HepG2 (cell line): ENCODE measurements around the gene CYTH1. TPM values are rescaled to one million over a fixed set of nuclear protein-coding genes. Genes with fewer than 3 reads are reported as not detected.

ENCODE experiments used
- BRF2 ChIP-seq: sonication (generic); formaldehyde crosslinking; IDR thresholded peaks from 2 replicates; pipeline ENCODE4 v1.8.1; 2022; ENCODE audit warnings: mild to moderate bottlenecking, missing genetic modification reagents
- CENPBD1 ChIP-seq: sonication (generic); formaldehyde crosslinking; IDR thresholded peaks from 2 replicates; pipeline ENCODE4 v1.8.0; 2022; ENCODE audit warnings: missing genetic modification reagents, low read depth, mild to moderate bottlenecking, borderline replicate concordance
- CENPX ChIP-seq: sonication (generic); formaldehyde crosslinking; IDR thresholded peaks from 2 replicates; pipeline ENCODE4 v1.9.0; 2021; ENCODE audit warnings: mild to moderate bottlenecking, missing genetic modification reagents, moderate library complexity
- ELF3 ChIP-seq: IDR thresholded peaks from 2 replicates; pipeline ENCODE4 v1.6.1; 2016; ENCODE audit warnings: missing genetic modification reagents, missing compliant biosample characterization
- FOSL2 ChIP-seq: sonication (generic); formaldehyde crosslinking; IDR thresholded peaks from 2 replicates; pipeline ENCODE4 v1.4.0; 2020; ENCODE audit warnings: missing genetic modification reagents
- FOXP1 ChIP-seq, 2 experiments: fragments of 450-650 bp in 1 of 2; IDR thresholded peaks; 2 replicates each; pipeline ENCODE4 v1.6.1; 2017 to 2018; ENCODE audit warnings: antibody characterized with exemption in 1 of 2
- HDAC1 ChIP-seq: sonication (generic); formaldehyde crosslinking; IDR thresholded peaks from 2 replicates; pipeline ENCODE4 v1.5.1; 2020; ENCODE audit warnings: mild to moderate bottlenecking, missing genetic modification reagents
- LCORL ChIP-seq, 2 experiments: fragments of 450-650 bp in 1 of 2; sonication (generic) in 1 of 2; formaldehyde crosslinking in 1 of 2; IDR thresholded peaks; 2 replicates each; pipeline versions ENCODE4 v1.5.0 to v1.6.1; 2017 to 2020; ENCODE audit warnings: antibody characterized with exemption in 1 of 2, missing genetic modification reagents in 1 of 2
- MBD4 ChIP-seq: IDR thresholded peaks from 2 replicates; pipeline ENCODE4 v1.6.1; 2012; ENCODE audit warnings: low read length, inconsistent platforms, borderline replicate concordance
- MLX ChIP-seq: IDR thresholded peaks from 2 replicates; pipeline ENCODE4 v1.6.1; 2016
- PATZ1 ChIP-seq: sonication (generic); formaldehyde crosslinking; IDR thresholded peaks from 2 replicates; pipeline ENCODE4 v1.4.0; 2020; ENCODE audit warnings: missing genetic modification reagents
- PITX1 ChIP-seq: sonication (generic); formaldehyde crosslinking; IDR thresholded peaks from 2 replicates; pipeline ENCODE4 v1.5.1; 2020; ENCODE audit warnings: mild to moderate bottlenecking, missing genetic modification reagents
- POLR2A ChIP-seq, 2 experiments: IDR thresholded peaks; 2 replicates each; pipeline ENCODE4 v1.6.1; 2011; ENCODE audit warnings: low read depth in 2 of 2, low read length in 2 of 2, mild to moderate bottlenecking in 1 of 2, moderate library complexity in 1 of 2; ENCODE audit not compliant: insufficient read depth in 1 of 2
- SAP130 ChIP-seq: IDR thresholded peaks from 2 replicates; pipeline ENCODE4 v1.6.1; 2016; ENCODE audit warnings: low read depth
- ZFX ChIP-seq: sonication (generic); formaldehyde crosslinking; IDR thresholded peaks from 2 replicates; pipeline ENCODE4 v1.4.0; 2020; ENCODE audit warnings: mild to moderate bottlenecking, low read depth, missing genetic modification reagents, moderate library complexity
- ZNF362 ChIP-seq: sonication (generic); formaldehyde crosslinking; IDR thresholded peaks from 2 replicates; pipeline ENCODE4 v1.4.0; 2020; ENCODE audit warnings: missing genetic modification reagents, mild to moderate bottlenecking, borderline replicate concordance
- ZNF609 ChIP-seq: sonication (generic); formaldehyde crosslinking; IDR thresholded peaks from 2 replicates; pipeline ENCODE4 v1.4.0; 2020; ENCODE audit warnings: mild to moderate bottlenecking, missing genetic modification reagents, borderline replicate concordance
- ZNF761 ChIP-seq: sonication (generic); formaldehyde crosslinking; conservative IDR thresholded peaks from 2 replicates; pipeline ENCODE4 v1.4.0; 2020; ENCODE audit warnings: mild to moderate bottlenecking, missing genetic modification reagents
- ZNF780A ChIP-seq: sonication (generic); formaldehyde crosslinking; IDR thresholded peaks from 2 replicates; pipeline ENCODE4 v1.8.0; 2022; ENCODE audit warnings: mild to moderate bottlenecking, missing genetic modification reagents, moderate library complexity
- ZNF788 ChIP-seq: sonication (generic); formaldehyde crosslinking; IDR thresholded peaks from 2 replicates; pipeline ENCODE4 v1.5.0; 2020; ENCODE audit warnings: mild to moderate bottlenecking, missing genetic modification reagents, borderline replicate concordance
- polyA plus RNA-seq, 8 experiments: library from polyadenylated mRNA; depleted of rRNA in 3 of 8; stranded (reverse) in 7 of 8; unstranded in 1 of 8; fragments of >200 nt; fragmentation: Illumina TruSeq in 4 of 8; extraction: Trizol in 4 of 8; gene quantifications; 2 replicates each; pipeline versions ENCODE4 v1.2.1 to v1.2.3, GENCODE V29; 2011 to 2016; ENCODE audit warnings: low read depth in 4 of 8, missing spikeins in 1 of 8, mixed read lengths in 1 of 8; ENCODE audit not compliant: insufficient read depth in 1 of 8
- total RNA-seq, 5 experiments: library from RNA; depleted of rRNA; stranded (reverse); fragments of >200 nt; fragmentation: Illumina TruSeq; extraction: Trizol; gene quantifications; 2 replicates each; pipeline ENCODE4 v1.2.3, GENCODE V29; 2016; ENCODE audit warnings: low read depth in 1 of 5

Gene CYTH1
- total and polyA plus RNA-seq, 2 of the 13 experiments (the other 11 are each of a cell fraction or from before 2014, with no cell fraction given), result 20.1 to 48.9 TPM

GRCh38 chr17:78641243-78641642 is 140.8 kb downstream of the CYTH1 start (continued):
- 0 out of 2 replicates have a peak, but pooled peaks have one; percentile 10 for TF ChIP-seq PATZ1
- TF ChIP-seq ZNF780A (CRISPR knock-in tag), result no peak
- peak; percentile 94 for TF ChIP-seq FOSL2
- no peak for TF ChIP-seq BRF2
- TF ChIP-seq FOXP1 (IDR thresholded peaks at IDR 0.05), result no peak
- TF ChIP-seq FOXP1 (CRISPR knock-in tag; IDR thresholded peaks at IDR 0.05), result no peak
- no peak for TF ChIP-seq CENPBD1
- 0 out of 2 replicates have a peak, but pooled peaks have one; percentile 44 for TF ChIP-seq SAP130 (CRISPR knock-in tag)
- peak; percentile 58; the same call in 1 of the 2 replicates for TF ChIP-seq HDAC1 (CRISPR knock-in tag)
- TF ChIP-seq ZNF788 (CRISPR knock-in tag), result 0 out of 2 replicates have a peak, but pooled peaks have one; percentile 22
- 0 out of 2 replicates have a peak, but pooled peaks have one; percentile 15 for TF ChIP-seq PITX1 (CRISPR knock-in tag)
- TF ChIP-seq ZFX (CRISPR knock-in tag), result peak; percentile 71
- no peak for TF ChIP-seq ZNF362 (CRISPR knock-in tag)
- no peak for TF ChIP-seq CENPX (CRISPR knock-in tag)
- no peak for TF ChIP-seq POLR2A (IDR thresholded peaks at IDR 0.05; ENCODE audit: insufficient read depth in 1 of 2, low read depth in 2 of 2, low read length in 2 of 2)
- TF ChIP-seq MLX (CRISPR knock-in tag), result 0 out of 2 replicates have a peak, but pooled peaks have one; percentile 20
- TF ChIP-seq ZNF761 (CRISPR knock-in tag), result 0 out of 2 replicates have a peak, but pooled peaks have one; percentile 38
- no peak for TF ChIP-seq LCORL (IDR thresholded peaks at IDR 0.05)
- 0 out of 2 replicates have a peak, but pooled peaks have one; percentile 29 for TF ChIP-seq LCORL (CRISPR knock-in tag; IDR thresholded peaks at IDR 0.05)
- TF ChIP-seq ZNF609 (CRISPR knock-in tag), result 0 out of 2 replicates have a peak, but pooled peaks have one; percentile 21
- TF ChIP-seq MBD4, result no peak
- peak; percentile 28; the same call in 1 of the 2 replicates for TF ChIP-seq ELF3 (CRISPR knock-in tag)
